Mesothelial cell of epicardium (in vitro differentiated cells): ENCODE measurements around the gene SCPEP1. TPM values are rescaled to one million over a fixed set of nuclear protein-coding genes. Genes with fewer than 3 reads are reported as not detected.

ENCODE experiments used
- DNase-seq, 2 experiments: peaks; one replicate each; pipeline ENCODE4 v3.0.0; 2021; ENCODE audit warnings: low spot score in 2 of 2; ENCODE audit not compliant: unreplicated experiment in 2 of 2
- H3K27ac Mint-ChIP-seq: 2 replicates; pipeline ENCODE4 v1.8.0; 2021; ENCODE audit warnings: mixed read lengths
- H3K27me3 Mint-ChIP-seq: 2 replicates; pipeline ENCODE4 v1.8.0; 2021; ENCODE audit warnings: low read depth, mixed read lengths
- H3K36me3 Mint-ChIP-seq: 2 replicates; pipeline ENCODE4 v1.8.0; 2021; ENCODE audit warnings: mixed read lengths
- H3K4me1 Mint-ChIP-seq: 2 replicates; pipeline ENCODE4 v1.8.0; 2021; ENCODE audit warnings: mixed read lengths
- H3K4me3 Mint-ChIP-seq: 2 replicates; pipeline ENCODE4 v1.8.0; 2021; ENCODE audit warnings: mild to moderate bottlenecking, moderate library complexity, mixed read lengths
- H3K9me3 Mint-ChIP-seq: 2 replicates; pipeline ENCODE4 v1.8.0; 2021; ENCODE audit warnings: mixed read lengths
- total RNA-seq: library from RNA; stranded (reverse); gene quantifications from 3 replicates; pipeline ENCODE4 v1.2.1, GENCODE V29; 2021
- TF ChIP-seq, protein P1 (sequence below): fragments of 200-600 bp; sonication (generic); IDR thresholded peaks from one replicate; pipeline ENCODE4 v1.5.0; 2021; ENCODE audit warnings: antibody characterized with exemption; ENCODE audit not compliant: unreplicated experiment

Gene SCPEP1
- total RNA-seq, 1 donor from 2014 or later: 49.1 TPM

DNA sequence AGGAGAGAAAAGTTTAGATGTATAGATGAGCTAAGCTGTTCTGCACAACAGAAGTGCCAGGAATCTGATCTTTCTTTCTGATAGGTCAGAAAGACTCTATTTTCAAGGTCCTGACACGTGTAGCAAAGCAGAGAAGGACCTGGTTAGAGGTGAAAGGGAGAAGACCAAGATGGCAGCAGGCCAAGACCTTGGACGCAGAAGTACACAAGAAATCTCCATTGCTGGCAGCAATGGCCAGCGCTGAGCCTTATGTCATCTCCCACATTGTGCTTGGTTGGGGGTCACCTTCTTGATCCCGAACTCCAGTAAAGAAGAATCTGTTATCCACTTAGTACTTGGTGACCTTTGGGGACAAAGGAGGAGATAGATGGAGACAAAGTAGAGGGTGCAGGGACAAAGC, 65.3 kb downstream of the SCPEP1 start:
- peaks cover 7% of the 10 kb centered on the region for H3K27me3 Mint-ChIP-seq
- DNase-seq: no peak
- no peaks in the 10 kb centered on the region for H3K9me3 Mint-ChIP-seq
- H3K4me3 Mint-ChIP-seq: no peak overlapping the region
- H3K36me3 Mint-ChIP-seq: no peaks in the 10 kb centered on the region
- TF ChIP-seq, protein P1, sequence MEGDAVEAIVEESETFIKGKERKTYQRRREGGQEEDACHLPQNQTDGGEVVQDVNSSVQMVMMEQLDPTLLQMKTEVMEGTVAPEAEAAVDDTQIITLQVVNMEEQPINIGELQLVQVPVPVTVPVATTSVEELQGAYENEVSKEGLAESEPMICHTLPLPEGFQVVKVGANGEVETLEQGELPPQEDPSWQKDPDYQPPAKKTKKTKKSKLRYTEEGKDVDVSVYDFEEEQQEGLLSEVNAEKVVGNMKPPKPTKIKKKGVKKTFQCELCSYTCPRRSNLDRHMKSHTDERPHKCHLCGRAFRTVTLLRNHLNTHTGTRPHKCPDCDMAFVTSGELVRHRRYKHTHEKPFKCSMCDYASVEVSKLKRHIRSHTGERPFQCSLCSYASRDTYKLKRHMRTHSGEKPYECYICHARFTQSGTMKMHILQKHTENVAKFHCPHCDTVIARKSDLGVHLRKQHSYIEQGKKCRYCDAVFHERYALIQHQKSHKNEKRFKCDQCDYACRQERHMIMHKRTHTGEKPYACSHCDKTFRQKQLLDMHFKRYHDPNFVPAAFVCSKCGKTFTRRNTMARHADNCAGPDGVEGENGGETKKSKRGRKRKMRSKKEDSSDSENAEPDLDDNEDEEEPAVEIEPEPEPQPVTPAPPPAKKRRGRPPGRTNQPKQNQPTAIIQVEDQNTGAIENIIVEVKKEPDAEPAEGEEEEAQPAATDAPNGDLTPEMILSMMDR: no peak
- H3K4me1 Mint-ChIP-seq: no peaks in the 10 kb centered on the region
- H3K27ac Mint-ChIP-seq: no peak overlapping the region

DNA sequence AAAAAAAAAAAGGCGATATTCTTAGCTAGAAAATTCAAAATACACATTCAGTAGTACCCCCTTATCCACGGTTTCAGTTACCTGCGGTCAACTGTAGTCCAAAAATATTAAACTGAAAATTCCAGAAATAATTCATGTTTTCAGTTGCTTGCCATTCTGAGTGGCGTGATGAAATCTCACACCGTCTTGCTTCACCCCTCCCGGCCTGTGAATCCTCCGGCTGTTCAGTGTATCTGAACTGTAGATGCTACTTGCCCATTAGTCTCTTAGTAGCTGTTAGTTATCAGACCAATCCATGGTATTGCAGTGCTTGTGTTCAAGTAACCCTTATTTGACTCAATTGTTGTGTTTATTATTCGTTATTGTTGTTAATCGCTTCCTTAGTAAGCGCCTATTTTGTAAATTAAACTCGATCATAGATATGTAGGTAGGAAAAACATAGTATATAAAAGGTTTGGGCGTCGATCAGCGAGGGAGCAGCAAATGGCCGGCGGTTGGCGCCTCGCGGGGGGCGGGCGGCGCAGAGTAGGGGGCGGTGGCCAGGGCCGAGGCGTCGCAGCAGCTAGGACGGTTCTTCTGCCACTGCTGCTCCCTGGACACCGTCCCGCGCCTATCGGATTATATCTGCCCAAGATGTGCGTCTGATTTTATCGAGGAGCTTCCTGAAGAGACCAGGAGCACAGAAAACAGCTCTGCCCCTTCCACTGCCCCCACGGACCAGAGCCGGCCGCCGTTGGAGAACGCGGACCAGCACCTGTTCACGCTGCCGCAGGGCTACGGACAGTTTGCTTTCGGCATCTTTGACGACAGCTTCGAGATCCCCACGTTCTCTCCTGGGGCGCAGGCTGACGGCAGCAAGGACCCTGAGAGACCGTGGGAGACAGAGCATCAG, 67.3 kb downstream of the SCPEP1 start:
- Mint-ChIP-seq H3K4me1 (no peaks in the 10 kb centered on the region), H3K9me3 (no peaks in the 10 kb centered on the region), H3K4me3 (no peak overlapping the region), H3K27ac (no peak overlapping the region), H3K27me3 (peaks cover 5% of the 10 kb centered on the region), H3K36me3 (no peaks in the 10 kb centered on the region)
- no peak for DNase-seq
- TF ChIP-seq, protein P1: no peak

DNA sequence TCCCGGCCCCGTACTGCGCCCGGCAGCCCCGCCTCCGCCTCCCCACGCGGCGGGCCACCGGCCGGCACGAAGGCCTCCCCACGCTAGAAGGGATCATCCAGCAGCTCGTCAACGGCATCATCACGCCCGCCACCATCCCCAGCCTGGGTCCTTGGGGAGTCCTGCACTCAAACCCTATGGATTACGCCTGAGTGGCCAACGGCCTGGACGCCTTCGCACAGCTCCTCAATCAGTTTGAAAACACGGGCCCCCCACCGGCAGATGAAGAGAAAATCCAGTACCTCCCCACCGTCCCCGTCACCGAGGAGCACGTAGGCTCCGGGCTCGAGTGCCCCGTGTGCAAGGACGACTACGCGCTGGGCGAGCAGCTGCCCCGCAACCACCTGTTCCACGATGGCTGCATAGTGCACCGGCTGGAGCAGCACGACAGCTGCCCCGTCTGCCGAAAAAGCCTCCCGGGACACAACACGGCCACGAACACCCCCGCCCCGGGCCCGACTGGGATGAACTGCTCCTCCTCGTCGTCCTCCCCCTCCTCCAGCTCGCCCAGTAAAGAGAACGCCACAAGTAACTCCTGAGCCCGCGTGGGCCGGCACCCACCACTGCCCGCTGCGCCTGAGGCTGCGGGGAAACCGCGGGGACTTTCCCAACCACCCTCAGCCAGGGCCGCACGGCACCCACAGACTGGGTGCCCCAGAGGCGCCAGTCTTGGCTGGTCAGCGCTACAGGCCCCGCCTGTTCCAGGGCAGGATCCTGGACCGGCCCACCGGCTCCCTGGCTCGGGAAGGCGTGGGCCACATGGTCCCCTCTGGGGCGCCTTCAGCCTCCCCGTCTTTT, 68.2 kb downstream of the SCPEP1 start:
- TF ChIP-seq, protein P1: no peak
- H3K4me3 Mint-ChIP-seq: no peak overlapping the region
- no peak for DNase-seq
- H3K4me1 Mint-ChIP-seq: no peaks in the 10 kb centered on the region
- no peaks in the 10 kb centered on the region for H3K9me3 Mint-ChIP-seq
- no peak overlapping the region for H3K27ac Mint-ChIP-seq
- peaks cover 5% of the 10 kb centered on the region for H3K27me3 Mint-ChIP-seq
- no peaks in the 10 kb centered on the region for H3K36me3 Mint-ChIP-seq

DNA sequence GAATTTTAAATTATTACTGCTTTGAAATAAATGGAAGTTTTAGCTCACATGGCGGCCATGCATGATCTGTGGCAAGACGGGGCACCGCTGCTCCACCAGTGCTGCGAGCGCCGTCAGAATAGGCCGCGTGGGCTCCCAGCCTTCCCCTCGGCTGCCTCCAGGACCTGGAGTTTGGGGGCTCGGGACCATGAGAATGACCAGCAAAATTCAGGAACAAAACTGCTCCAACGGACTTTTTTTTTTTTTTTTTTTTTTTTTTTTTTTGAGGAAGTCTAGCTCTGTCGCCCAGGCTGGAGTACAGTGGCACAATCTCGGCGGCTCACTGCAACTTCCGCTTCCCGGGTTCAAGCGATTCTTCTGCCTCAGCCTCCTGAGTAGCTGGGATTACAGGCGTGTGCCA, 68.8 kb downstream of the SCPEP1 start:
- TF ChIP-seq, protein P1: no peak
- no peak for DNase-seq
- Mint-ChIP-seq H3K9me3 (no peaks in the 10 kb centered on the region), H3K4me1 (peaks cover 1% of the 10 kb centered on the region), H3K4me3 (no peak overlapping the region), H3K27ac (no peak overlapping the region), H3K27me3 (peaks cover 3% of the 10 kb centered on the region), H3K36me3 (no peaks in the 10 kb centered on the region)

DNA sequence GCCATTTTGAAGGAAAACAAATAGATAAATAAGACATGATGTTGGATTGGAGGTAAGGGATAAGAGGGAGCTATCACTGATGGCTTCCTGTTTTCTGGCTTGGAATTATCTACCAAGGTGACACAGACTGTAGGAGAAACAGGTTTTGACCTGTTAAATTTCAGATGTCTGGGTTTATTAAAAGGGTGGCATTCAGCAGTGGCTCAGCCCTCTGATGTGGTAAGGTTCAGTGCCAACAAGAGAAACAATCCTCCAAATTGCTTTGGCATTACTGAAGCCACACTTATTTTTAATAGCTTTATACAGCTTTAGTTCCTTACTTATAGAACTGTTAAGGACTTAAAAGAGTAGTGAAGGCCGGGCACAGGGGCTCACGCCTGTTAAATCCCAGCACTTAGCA, 70.2 kb downstream of the SCPEP1 start:
- no peak overlapping the region for H3K27ac Mint-ChIP-seq
- H3K9me3 Mint-ChIP-seq: no peaks in the 10 kb centered on the region
- H3K4me1 Mint-ChIP-seq: peaks cover 6% of the 10 kb centered on the region
- no peak for DNase-seq
- TF ChIP-seq, protein P1: no peak
- H3K27me3 Mint-ChIP-seq: no peaks in the 10 kb centered on the region
- no peaks in the 10 kb centered on the region for H3K36me3 Mint-ChIP-seq
- no peak overlapping the region for H3K4me3 Mint-ChIP-seq
